Measurements from ENCODE around the gene G2E3.

Gene G2E3

DNA sequence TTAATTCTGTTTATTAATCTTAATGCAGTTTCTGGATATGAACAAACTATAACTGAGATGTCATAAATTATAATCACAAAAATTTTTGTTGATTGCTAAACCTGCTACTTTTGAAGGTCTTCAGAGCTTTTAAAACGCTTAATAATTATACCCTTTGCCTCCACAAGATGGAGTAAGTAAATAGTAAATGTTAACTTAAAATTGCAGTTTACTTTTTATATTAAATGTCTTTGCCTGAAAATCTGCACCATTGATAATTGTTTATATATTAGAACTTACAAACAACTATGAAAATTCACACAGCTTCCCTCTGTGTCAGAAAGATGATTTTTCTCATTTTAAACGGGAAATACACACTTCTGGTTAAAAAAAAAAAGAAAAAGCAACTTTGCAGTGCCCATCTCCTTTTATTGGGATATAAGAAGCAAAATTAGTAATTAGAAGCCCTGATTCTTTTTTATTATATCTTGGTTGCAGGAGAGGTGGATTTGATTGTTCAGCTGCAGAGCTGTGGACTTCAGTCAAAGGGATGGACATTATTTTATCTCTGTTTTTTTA, 98.7 kb downstream of the G2E3 start:
- FAIRE-seq, result peak; percentile 97

DNA sequence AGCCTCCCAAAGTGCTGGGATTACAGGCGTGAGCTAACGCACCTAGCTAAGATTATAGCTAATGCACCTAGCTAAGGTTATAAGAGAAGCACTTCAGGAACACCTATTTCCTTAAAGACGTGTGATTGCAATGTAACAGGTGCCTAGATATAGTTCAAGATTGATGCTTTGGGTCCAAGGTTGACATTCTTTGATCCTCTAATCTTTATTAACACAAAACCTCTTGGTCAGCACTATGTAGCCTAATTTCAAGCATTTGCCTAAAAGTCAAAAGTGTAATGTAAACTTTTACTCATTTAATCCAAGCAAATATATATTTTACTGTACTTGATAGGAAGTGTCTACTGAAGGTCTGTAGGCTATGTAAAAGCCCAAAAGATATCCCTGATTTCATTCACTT, 99.7 kb downstream of the G2E3 start:
- no peak for FAIRE-seq

GRCh38 chr14:30669594-30669993, 110.6 kb downstream of the G2E3 start:
- no peak for FAIRE-seq
